ENCODE results near the gene TMEM215. TPM values are rescaled to one million over a fixed set of nuclear protein-coding genes. Genes with fewer than 3 reads are reported as not detected.

Gene TMEM215
- total RNA-seq, 1 donor from 2014 or later: not detected

DNA sequence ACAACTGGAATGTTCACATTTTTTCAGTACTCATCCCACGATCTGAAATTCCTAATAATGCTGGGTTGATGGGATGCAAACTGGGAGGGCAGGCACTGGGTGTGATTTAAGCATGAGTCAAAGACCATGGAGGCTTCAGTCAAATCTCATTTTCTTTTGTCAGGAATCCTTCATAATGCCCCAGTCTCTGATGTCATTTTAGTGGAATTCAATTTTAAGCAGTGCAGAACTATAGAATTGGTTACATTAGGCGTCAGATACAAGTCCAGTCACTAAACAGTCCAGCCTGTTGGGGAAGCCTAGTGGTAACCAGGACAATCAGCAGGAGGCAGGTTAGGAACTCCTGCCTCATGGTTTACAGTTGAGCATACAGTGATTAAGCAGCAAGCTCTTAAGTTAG lies 41.0 kb upstream of the TMEM215 start:
- Histone ChIP-seq H3K4me3 (ENCODE audit: low read depth, low read length) (no peak overlapping the region), H3K27me3 (ENCODE audit: control insufficient read depth, insufficient read depth, low read length) (no peaks in the 10 kb centered on the region), H3K36me3 (ENCODE audit: control insufficient read depth, insufficient read depth, low read length) (no peaks in the 10 kb centered on the region)
- DNase-seq (ENCODE audit: low read depth): no peak
- TF ChIP-seq, protein P1, sequence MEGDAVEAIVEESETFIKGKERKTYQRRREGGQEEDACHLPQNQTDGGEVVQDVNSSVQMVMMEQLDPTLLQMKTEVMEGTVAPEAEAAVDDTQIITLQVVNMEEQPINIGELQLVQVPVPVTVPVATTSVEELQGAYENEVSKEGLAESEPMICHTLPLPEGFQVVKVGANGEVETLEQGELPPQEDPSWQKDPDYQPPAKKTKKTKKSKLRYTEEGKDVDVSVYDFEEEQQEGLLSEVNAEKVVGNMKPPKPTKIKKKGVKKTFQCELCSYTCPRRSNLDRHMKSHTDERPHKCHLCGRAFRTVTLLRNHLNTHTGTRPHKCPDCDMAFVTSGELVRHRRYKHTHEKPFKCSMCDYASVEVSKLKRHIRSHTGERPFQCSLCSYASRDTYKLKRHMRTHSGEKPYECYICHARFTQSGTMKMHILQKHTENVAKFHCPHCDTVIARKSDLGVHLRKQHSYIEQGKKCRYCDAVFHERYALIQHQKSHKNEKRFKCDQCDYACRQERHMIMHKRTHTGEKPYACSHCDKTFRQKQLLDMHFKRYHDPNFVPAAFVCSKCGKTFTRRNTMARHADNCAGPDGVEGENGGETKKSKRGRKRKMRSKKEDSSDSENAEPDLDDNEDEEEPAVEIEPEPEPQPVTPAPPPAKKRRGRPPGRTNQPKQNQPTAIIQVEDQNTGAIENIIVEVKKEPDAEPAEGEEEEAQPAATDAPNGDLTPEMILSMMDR (IDR thresholded peaks at IDR 0.05; ENCODE audit: insufficient read depth, low read length, poor library complexity, severe bottlenecking): no peak

DNA sequence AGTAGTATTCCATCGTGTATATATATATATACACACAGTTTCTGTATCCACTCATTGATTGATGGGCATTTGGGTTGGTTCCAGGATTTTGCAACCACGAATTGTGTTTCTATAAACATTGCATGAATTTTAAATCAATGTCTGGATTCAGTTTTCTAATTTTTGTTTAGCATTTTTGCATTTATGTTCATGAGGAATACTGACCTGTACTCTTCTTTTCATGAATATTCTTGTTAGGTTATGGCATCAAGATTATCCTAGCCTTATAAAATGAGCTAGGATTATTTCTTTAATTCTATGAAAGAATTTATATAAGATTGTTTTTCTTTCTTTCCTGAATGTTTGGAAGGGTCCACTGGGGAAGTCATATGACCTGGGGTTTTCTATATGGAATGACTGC lies 35.3 kb upstream of the TMEM215 start:
- H3K36me3 ChIP-seq (ENCODE audit: control insufficient read depth, insufficient read depth, low read length): no peaks in the 10 kb centered on the region
- DNase-seq (ENCODE audit: low read depth): no peak
- no peaks in the 10 kb centered on the region for H3K27me3 ChIP-seq (ENCODE audit: control insufficient read depth, insufficient read depth, low read length)
- H3K4me3 ChIP-seq (ENCODE audit: low read depth, low read length): no peak overlapping the region
- TF ChIP-seq, protein P1 (IDR thresholded peaks at IDR 0.05; ENCODE audit: insufficient read depth, low read length, poor library complexity, severe bottlenecking): no peak

DNA sequence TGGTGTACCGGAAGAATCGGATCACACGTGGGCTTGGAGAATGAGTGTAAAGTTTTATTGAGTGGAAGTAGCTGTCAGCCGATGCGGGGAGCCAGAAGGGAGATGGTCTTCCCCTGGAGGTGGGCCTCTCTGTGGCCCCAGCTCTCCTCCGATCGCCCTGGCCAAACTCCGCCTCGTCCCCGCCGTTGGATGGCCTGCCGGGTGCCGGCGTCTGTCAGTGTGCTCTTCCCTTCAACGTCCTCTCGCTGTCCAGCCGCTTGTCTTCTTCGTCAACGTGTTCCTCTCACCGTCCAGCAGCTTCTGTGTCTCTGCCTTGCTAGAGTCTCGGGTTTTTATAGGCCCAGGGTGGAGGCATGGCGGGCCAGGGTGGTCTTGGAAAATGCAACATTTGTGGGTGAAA lies 27.6 kb upstream of the TMEM215 start:
- DNase-seq (ENCODE audit: low read depth): no peak
- TF ChIP-seq, protein P1 (IDR thresholded peaks at IDR 0.05; ENCODE audit: insufficient read depth, low read length, poor library complexity, severe bottlenecking): no peak
- H3K27me3 ChIP-seq (ENCODE audit: control insufficient read depth, insufficient read depth, low read length): no peaks in the 10 kb centered on the region
- H3K36me3 ChIP-seq (ENCODE audit: control insufficient read depth, insufficient read depth, low read length): no peaks in the 10 kb centered on the region
- H3K4me3 ChIP-seq (ENCODE audit: low read depth, low read length): no peak overlapping the region

DNA sequence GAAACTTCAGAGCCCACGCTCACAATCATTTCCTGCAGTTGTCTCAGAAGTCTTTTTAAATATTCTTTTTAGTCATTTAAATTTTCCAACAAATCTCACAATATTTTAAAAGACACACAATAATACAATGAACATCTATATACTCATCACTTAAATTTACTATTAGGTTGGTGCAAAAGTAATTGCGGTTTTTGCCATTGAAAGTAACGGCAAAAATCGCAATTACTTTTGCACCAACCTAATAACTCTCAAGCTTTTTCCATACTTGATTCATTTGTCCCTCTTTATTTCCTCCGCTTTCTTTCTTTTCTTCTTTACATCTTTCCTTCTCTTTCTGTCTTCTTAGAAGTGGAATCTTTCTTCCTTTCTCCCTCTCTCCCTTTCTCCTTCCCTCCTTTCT lies 19.2 kb upstream of the TMEM215 start:
- TF ChIP-seq, protein P1 (IDR thresholded peaks at IDR 0.05; ENCODE audit: insufficient read depth, low read length, poor library complexity, severe bottlenecking): no peak
- Histone ChIP-seq H3K27me3 (ENCODE audit: control insufficient read depth, insufficient read depth, low read length) (no peaks in the 10 kb centered on the region), H3K4me3 (ENCODE audit: low read depth, low read length) (no peak overlapping the region), H3K36me3 (ENCODE audit: control insufficient read depth, insufficient read depth, low read length) (no peaks in the 10 kb centered on the region)
- DNase-seq (ENCODE audit: low read depth): no peak

DNA sequence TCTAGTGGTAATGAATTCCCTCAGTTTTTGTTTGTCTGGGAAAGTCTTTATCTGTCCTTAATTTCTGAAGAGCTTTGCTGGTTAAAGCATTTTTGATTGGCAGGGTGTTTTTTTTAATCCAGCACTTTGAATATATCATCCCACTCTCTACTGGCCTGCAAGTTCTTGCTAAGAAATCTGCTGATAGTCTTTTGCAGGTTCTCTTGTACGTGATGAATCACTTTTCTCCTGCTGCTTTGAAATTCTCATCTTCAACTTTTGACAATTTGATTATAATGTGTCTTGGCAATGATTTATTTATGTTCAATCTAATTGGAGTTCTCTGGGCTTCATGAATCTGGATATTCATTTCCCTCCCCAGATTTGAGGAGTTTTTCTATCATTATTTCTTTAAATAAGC lies 8.1 kb upstream of the TMEM215 start:
- no peak overlapping the region for H3K4me3 ChIP-seq (ENCODE audit: low read depth, low read length)
- H3K36me3 ChIP-seq (ENCODE audit: control insufficient read depth, insufficient read depth, low read length): no peaks in the 10 kb centered on the region
- TF ChIP-seq, protein P1 (IDR thresholded peaks at IDR 0.05; ENCODE audit: insufficient read depth, low read length, poor library complexity, severe bottlenecking): no peak
- DNase-seq (ENCODE audit: low read depth): no peak
- no peaks in the 10 kb centered on the region for H3K27me3 ChIP-seq (ENCODE audit: control insufficient read depth, insufficient read depth, low read length)

DNA sequence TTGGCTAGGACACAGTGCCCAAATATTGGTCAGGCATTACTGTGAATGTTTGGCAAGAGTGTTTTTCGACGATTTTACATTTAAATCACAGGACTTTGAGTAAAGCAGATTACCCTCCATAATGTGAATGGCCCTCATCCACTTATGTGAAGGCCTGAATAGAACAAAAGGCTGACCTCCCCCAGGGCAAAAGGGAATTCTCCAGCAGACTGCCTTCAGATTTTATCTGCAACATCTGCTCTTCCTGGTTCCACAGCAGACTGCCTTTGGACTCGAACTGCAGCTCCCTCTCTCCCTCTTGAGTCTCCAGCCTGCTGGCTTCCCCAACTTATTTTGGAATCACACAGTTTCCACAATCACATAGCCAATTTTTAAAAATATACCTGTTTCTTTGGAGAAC lies 7.1 kb upstream of the TMEM215 start:
- no peaks in the 10 kb centered on the region for H3K36me3 ChIP-seq (ENCODE audit: control insufficient read depth, insufficient read depth, low read length)
- H3K27me3 ChIP-seq (ENCODE audit: control insufficient read depth, insufficient read depth, low read length): no peaks in the 10 kb centered on the region
- no peak overlapping the region for H3K4me3 ChIP-seq (ENCODE audit: low read depth, low read length)
- TF ChIP-seq, protein P1 (IDR thresholded peaks at IDR 0.05; ENCODE audit: insufficient read depth, low read length, poor library complexity, severe bottlenecking): no peak
- no peak for DNase-seq (ENCODE audit: low read depth)
